Left colon (tissue), 2 donors: Measurements from ENCODE around the gene CSNK1G1. TPM values are rescaled to one million over a fixed set of nuclear protein-coding genes. Genes with fewer than 3 reads are reported as not detected.

ENCODE experiments used
- ATAC-seq: fragments of 200-7000 bp; cut with Tn5 transposase; one replicate; pipeline ENCODE4 v1.9.1; 2020; ENCODE audit warnings: mild to moderate bottlenecking, moderate library complexity
- DNase-seq, 2 donors: peaks; one replicate each; pipeline ENCODE4 v3.0.0-alpha.2; 2020
- intact Hi-C, 2 donors: fragments of 100-400 bp; cut with DNase I in 1 of 2; cut with micrococcal nuclease in 1 of 2; formaldehyde crosslinking; loops; one replicate each; pipeline versions ENCODE4 v1.11.2 to v1.14.0; 2022; cut with DNase I, micrococcal nuclease
- total RNA-seq, 2 donors: library from RNA; stranded (reverse); fragmentation: NEBNext Ultra II Directional; extraction: Animal tissue kit (Norgen Biotek cat#: 25700); gene quantifications; one replicate each; pipeline ENCODE4 v1.2.1, GENCODE V29; 2021
- donor health status: DM: no; HTN: no; CAD: no.
- donor health status: DM: yes; HTN: yes; CAD: no.

The CSNK1G1 gene
- total RNA-seq, 2 donors from 2014 or later: 19.9 to 20.4 TPM

GRCh38 chr15:64256051-64256450 is 99.9 kb downstream of the CSNK1G1 start:
- intact Hi-C loops: no loop called here
- DNase-seq: no peak
- ATAC-seq: no peak

GRCh38 chr15:64251658-64252057 is 104.3 kb downstream of the CSNK1G1 start:
- ATAC-seq (no peak), DNase-seq (no peak)
- intact Hi-C loops: no loop called here

- ATAC-seq: no peak
- intact Hi-C loops: no loop called here
- no peak for DNase-seq
Measured at GRCh38 chr15:64251121-64251520, 104.9 kb downstream of the CSNK1G1 start.

- intact Hi-C loops: no loop called here
- DNase-seq: no peak
- peak; percentile 61 for ATAC-seq
Measured at GRCh38 chr15:64249883-64250575, 105.9 kb downstream of the CSNK1G1 start.

- intact Hi-C loops: no loop called here
- no peak for DNase-seq
- peak; percentile 48 for ATAC-seq
Measured at GRCh38 chr15:64249406-64249805, 106.6 kb downstream of the CSNK1G1 start.

GRCh38 chr15:64247906-64248541 is 107.9 kb downstream of the CSNK1G1 start:
- intact Hi-C loops: no loop called here
- DNase-seq: no peak
- peak; percentile 82 for ATAC-seq

- intact Hi-C loops: no loop called here
- DNase-seq (no peak), ATAC-seq (no peak)
Measured at GRCh38 chr15:64247535-64247905, 108.5 kb downstream of the CSNK1G1 start.

- DNase-seq: no peak
- no peak for ATAC-seq
- intact Hi-C loops: no loop called here
Measured at GRCh38 chr15:64246364-64247189, 109.4 kb downstream of the CSNK1G1 start.

- no peak for DNase-seq
- no peak for ATAC-seq
- intact Hi-C loops: no loop called here
Measured at GRCh38 chr15:64245405-64245804, 110.6 kb downstream of the CSNK1G1 start.

- DNase-seq: no peak
- intact Hi-C loops: no loop called here
- ATAC-seq: peak; percentile 91
Measured at GRCh38 chr15:64237677-64238076, 118.3 kb downstream of the CSNK1G1 start.

GRCh38 chr15:64236156-64236894 is 119.6 kb downstream of the CSNK1G1 start:
- no peak for ATAC-seq
- intact Hi-C loops: no loop called here

GRCh38 chr15:64235552-64235951 is 120.4 kb downstream of the CSNK1G1 start:
- ATAC-seq: no peak
- intact Hi-C loops: no loop called here
- no peak for DNase-seq

More at GRCh38 chr15:64236156-64236894, 119.6 kb downstream of the CSNK1G1 start:
- DNase-seq: no peak

- no peak for ATAC-seq
Measured at GRCh38 chr15:64233299-64233698, 122.7 kb downstream of the CSNK1G1 start.

GRCh38 chr15:64232400-64232799 is 123.6 kb downstream of the CSNK1G1 start:
- intact Hi-C loops: no loop called here
- ATAC-seq (peak; percentile 83), DNase-seq (no peak)

More at GRCh38 chr15:64233299-64233698, 122.7 kb downstream of the CSNK1G1 start:
- no peak for DNase-seq
- intact Hi-C loops: no loop called here

GRCh38 chr15:64229129-64229724 is 126.7 kb downstream of the CSNK1G1 start:
- ATAC-seq: no peak
- intact Hi-C loops: no loop called here
- no peak for DNase-seq

GRCh38 chr15:64225804-64226203 is 130.2 kb downstream of the CSNK1G1 start:
- DNase-seq (no peak), ATAC-seq (no peak)
- intact Hi-C loops: no loop called here

- ATAC-seq: peak; percentile 76
- intact Hi-C loops: no loop called here
- DNase-seq: peak in 1 of 2 donors; percentile 22
Measured at GRCh38 chr15:64224511-64224910, 131.5 kb downstream of the CSNK1G1 start.

GRCh38 chr15:64223882-64224281 is 132.1 kb downstream of the CSNK1G1 start:
- intact Hi-C loops: no loop called here
- DNase-seq (no peak), ATAC-seq (no peak)
